ENCODE measurements around the gene MRI1.

MRI1 gene

GRCh38 chr19:13783565-13784500 is 19.5 kb downstream of the MRI1 start:
- Histone ChIP-seq H3K36me3 (ENCODE audit: control insufficient read depth in 2 of 2, insufficient read depth in 1 of 2, low read length in 2 of 2) (peaks cover 3 to 11% of the 10 kb centered on the region in 2 experiments; a peak in 1 of 3 replicates), H3K9me3 (ENCODE audit: control insufficient read depth, insufficient read depth, low read depth, low read length) (no peaks in the 10 kb centered on the region), H3K4me3 (ENCODE audit: low read depth, low read length) (no peak overlapping the region), H3K4me1 (ENCODE audit: control insufficient read depth, insufficient read depth, low read length) (no peaks in the 10 kb centered on the region; the same call in 1 of the 2 replicates), H3K27ac (ENCODE audit: extremely low read depth, low read depth, low read length) (no peak overlapping the region)
- POLR2A ChIA-PET, result interaction anchor here (0.7 to 2.1 kb wide), 6 partner anchors 9 to 79 kb away, joined by 3 to 7 read pairs (median 4); partner anchors contain the start of genes C19orf53 and ZSWIM4
- CTCF ChIA-PET, result interaction anchor here (0.6 to 3.0 kb wide), 7 partner anchors 9 to 97 kb away, joined by 3 to 42 read pairs (median 4); partner anchors contain the start of gene C19orf53
- TF ChIP-seq HIC1 (tag by site-specific recombination; IDR thresholded peaks at IDR 0.05) (no peak), KLF1 (tag by site-specific recombination; IDR thresholded peaks at IDR 0.05) (peak; percentile 64; the same call in 1 of the 2 replicates), ZNF366 (tag by site-specific recombination; conservative IDR thresholded peaks at IDR 0.05) (no peak), KLF8 (tag by site-specific recombination; IDR thresholded peaks at IDR 0.05) (no peak), BCL11B (tag by site-specific recombination; IDR thresholded peaks at IDR 0.05; ENCODE audit: low read depth) (0 out of 2 replicates have a peak, but pooled peaks have one; percentile 6), ZNF488 (tag by site-specific recombination; IDR thresholded peaks at IDR 0.05) (no peak), ZNF121 (tag by site-specific recombination; IDR thresholded peaks at IDR 0.05) (peak; percentile 92)
- TF ChIP-seq, protein P1, sequence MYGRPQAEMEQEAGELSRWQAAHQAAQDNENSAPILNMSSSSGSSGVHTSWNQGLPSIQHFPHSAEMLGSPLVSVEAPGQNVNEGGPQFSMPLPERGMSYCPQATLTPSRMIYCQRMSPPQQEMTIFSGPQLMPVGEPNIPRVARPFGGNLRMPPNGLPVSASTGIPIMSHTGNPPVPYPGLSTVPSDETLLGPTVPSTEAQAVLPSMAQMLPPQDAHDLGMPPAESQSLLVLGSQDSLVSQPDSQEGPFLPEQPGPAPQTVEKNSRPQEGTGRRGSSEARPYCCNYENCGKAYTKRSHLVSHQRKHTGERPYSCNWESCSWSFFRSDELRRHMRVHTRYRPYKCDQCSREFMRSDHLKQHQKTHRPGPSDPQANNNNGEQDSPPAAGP (tag by site-specific recombination; IDR thresholded peaks at IDR 0.05), result peak; percentile 94

- POLR2A ChIA-PET, result interaction anchor here (0.7 to 1.9 kb wide), 3 partner anchors 10 to 48 kb away, joined by 3 to 7 read pairs (median 4); partner anchors contain the start of genes C19orf53 and ZSWIM4
- H3K4me1 ChIP-seq (ENCODE audit: control insufficient read depth, insufficient read depth, low read length), result no peaks in the 10 kb centered on the region; the same call in 1 of the 2 replicates
- TF ChIP-seq ZNF335 (tag by site-specific recombination; conservative IDR thresholded peaks at IDR 0.05) (peak; percentile 71), ZEB2 (tag by site-specific recombination; IDR thresholded peaks at IDR 0.05) (no peak), ZNF433 (tag by site-specific recombination; IDR thresholded peaks at IDR 0.05; ENCODE audit: low read depth) (no peak), ZNF221 (tag by site-specific recombination; IDR thresholded peaks at IDR 0.05; ENCODE audit: borderline replicate concordance) (no peak), ZNF596 (tag by site-specific recombination; IDR thresholded peaks at IDR 0.05) (no peak), PRDM1 (tag by site-specific recombination; IDR thresholded peaks at IDR 0.05) (peak; percentile 73), ZNF2 (tag by site-specific recombination; IDR thresholded peaks at IDR 0.05) (no peak), ZNF600 (tag by site-specific recombination; IDR thresholded peaks at IDR 0.05) (0 out of 2 replicates have a peak, but pooled peaks have one; percentile 22), ZBTB20 (tag by site-specific recombination; IDR thresholded peaks at IDR 0.05) (peak; percentile 31; the same call in 1 of the 2 replicates), ZNF518A (tag by site-specific recombination; conservative IDR thresholded peaks at IDR 0.05; ENCODE audit: low read depth) (no peak)
- TF ChIP-seq, protein P2, sequence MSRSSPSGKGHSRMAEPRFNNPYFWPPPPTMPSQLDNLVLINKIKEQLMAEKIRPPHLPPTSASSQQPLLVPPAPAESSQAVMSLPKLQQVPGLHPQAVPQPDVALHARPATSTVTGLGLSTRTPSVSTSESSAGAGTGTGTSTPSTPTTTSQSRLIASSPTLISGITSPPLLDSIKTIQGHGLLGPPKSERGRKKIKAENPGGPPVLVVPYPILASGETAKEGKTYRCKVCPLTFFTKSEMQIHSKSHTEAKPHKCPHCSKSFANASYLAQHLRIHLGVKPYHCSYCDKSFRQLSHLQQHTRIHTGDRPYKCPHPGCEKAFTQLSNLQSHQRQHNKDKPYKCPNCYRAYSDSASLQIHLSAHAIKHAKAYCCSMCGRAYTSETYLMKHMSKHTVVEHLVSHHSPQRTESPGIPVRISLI (tag by site-specific recombination; IDR thresholded peaks at IDR 0.05), result peak; percentile 88
Observed at GRCh38 chr19:13784731-13785452, 20.6 kb downstream of the MRI1 start.

More at GRCh38 chr19:13784731-13785452, 20.6 kb downstream of the MRI1 start:
- H3K4me3 ChIP-seq (ENCODE audit: low read depth, low read length), result no peak overlapping the region
- H3K36me3 ChIP-seq (ENCODE audit: control insufficient read depth in 2 of 2, insufficient read depth in 1 of 2, low read length in 2 of 2), result peaks cover 0 to under 1% of the 10 kb centered on the region in 2 experiments; a peak in 1 of 3 replicates
- CTCF ChIA-PET, result interaction anchor here (0.6 to 3.6 kb wide), 7 partner anchors 10 to 96 kb away, joined by 3 to 42 read pairs (median 5); partner anchors contain the start of gene C19orf53
- no peak overlapping the region for H3K27ac ChIP-seq (ENCODE audit: extremely low read depth, low read depth, low read length)
- no peaks in the 10 kb centered on the region for H3K9me3 ChIP-seq (ENCODE audit: control insufficient read depth, insufficient read depth, low read depth, low read length)
